HG03066 (cell line): Measurements from ENCODE around the gene WNT5B.
"Not testable (repeated sequence)": the region's sequence is repeated elsewhere in the genome, so short reads cannot be mapped to it uniquely, and the experiment has no call there.

Source experiments
- ATAC-seq: cut with Tn5 transposase; IDR thresholded peaks from one replicate; pipeline ENCODE4 v1.9.1; 2021; ENCODE audit warnings: low read depth; ENCODE audit not compliant: unreplicated experiment

Gene WNT5B

DNA sequence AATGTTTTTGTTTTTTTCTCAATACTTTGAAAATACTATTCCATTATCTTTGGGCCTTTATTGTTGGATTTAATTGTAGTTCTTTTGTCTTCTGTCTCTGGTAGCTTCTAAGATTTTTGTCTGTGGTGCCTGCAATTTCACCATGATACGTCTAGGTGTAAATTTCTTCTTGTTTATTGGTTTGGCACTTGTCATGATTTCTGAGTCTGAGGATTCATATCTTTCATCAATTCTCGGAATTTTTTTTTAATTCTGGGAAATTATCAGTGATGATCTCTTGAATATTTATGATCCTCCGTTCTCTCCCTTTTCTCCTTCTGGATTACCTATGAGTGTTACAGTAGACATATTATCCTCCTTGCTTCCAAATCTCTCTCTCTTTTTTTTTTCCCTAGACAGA is 47.0 kb downstream of the WNT5B start:
- no peak for ATAC-seq

DNA sequence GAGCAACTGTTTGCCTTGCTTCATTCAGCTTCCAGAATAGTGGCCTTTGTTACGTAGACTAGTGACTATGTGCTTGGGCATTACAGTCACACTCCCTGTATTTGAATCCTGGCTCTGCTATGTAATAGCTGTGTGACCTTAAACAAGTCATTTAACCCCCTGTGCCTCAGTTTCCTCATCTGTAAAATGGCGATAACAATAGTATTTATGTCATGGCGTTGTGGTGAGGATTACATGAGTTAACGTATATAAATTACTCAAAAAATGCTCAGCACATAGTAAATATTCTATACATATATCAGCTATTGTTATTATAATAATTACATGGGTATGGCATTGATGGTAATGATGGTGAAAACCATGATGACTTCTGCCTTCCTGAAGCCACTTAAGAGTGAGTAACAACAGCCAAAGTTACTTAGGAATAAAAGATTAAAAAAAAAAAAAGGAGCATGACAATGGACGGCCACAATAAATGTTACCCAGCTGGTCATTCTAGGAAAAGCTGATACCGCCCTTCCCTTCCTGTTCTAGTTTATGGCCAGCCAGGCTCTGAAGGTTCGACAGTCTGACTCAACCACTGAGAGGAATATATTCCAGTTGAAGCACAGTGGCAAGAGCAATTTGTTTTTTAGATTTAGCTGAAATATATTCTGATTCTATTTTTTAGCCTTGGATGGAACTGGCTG is 51.9 kb downstream of the WNT5B start:
- no peak for ATAC-seq

DNA sequence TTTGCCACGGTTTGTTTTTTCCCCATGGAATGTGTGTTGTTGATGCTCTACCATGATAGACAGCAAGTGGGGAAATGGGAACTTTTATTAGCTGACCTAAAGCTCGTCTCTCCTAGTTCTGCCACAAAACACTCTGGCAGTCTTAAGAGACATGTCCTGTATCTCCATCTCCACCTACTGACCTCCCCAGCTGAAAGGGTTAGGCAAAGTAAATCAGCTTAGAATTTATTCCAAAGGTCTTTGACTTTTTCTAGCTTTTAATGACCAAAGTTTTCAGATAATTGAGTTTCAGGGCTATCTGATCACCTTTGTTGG is 52.4 kb downstream of the WNT5B start:
- ATAC-seq = no peak

DNA sequence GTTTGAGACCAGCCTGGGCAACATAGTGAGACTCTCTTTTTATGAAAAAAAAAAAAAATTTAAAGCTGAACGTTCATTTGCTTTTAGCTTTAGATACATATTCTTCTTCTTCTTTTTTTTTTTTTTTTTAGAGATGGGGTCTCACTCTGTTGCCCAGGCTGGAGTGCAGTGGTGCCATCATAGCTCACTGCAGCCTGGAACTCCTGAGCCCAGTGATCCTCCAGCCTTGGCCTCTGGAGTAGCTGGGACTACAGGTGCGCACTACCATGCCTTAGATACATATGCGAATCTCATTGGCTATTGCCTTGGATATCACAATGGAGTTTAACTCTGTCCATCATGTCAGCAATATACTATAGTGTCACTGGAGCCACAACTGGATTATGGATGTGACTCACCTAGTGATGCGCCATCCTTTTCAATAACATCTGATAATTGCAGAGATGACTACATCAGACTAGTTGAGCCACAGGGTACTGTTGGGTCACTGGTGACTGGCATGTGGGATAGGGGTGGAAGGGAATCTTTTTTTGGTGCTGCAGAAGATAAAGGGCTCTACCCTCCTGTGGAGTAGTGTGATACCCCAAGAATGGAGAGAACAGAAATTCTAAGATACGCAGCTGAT is 59.2 kb downstream of the WNT5B start:
- no peak for ATAC-seq

DNA sequence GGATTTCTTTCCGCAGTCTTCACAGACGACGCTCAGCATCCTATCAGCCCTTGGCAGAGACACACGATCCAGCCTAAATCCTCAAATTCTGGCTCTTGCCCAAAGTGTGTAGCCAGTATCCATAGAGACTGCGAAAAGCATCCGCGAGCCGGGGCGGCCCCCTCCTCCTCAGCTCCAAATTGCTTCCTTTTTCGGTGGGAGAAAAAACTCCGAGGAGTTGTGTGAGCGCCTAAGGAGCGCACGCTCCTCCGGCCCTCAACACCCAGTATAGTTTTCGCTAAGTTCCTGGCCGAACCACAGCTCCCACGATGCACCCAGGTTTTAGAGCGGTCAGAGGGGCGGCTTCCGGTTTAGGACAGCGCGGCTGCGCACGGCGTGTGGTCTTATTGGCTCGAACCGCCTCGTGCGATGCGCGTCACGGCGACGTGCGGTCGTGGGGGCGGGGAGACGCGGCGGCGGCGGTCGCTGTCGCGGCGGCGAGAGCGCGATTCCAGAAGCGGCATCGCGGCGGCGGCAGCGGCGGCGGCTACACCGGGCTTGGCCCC is 61.6 kb downstream of the WNT5B start, which contains the start of gene ADIPOR2:
ADIPOR2 (plus strand) TSS at position 493 of the 545 bp plus-strand sequence. CDS start 63,274 bp downstream, outside the sequence.
- peak; percentile 94 for ATAC-seq

DNA sequence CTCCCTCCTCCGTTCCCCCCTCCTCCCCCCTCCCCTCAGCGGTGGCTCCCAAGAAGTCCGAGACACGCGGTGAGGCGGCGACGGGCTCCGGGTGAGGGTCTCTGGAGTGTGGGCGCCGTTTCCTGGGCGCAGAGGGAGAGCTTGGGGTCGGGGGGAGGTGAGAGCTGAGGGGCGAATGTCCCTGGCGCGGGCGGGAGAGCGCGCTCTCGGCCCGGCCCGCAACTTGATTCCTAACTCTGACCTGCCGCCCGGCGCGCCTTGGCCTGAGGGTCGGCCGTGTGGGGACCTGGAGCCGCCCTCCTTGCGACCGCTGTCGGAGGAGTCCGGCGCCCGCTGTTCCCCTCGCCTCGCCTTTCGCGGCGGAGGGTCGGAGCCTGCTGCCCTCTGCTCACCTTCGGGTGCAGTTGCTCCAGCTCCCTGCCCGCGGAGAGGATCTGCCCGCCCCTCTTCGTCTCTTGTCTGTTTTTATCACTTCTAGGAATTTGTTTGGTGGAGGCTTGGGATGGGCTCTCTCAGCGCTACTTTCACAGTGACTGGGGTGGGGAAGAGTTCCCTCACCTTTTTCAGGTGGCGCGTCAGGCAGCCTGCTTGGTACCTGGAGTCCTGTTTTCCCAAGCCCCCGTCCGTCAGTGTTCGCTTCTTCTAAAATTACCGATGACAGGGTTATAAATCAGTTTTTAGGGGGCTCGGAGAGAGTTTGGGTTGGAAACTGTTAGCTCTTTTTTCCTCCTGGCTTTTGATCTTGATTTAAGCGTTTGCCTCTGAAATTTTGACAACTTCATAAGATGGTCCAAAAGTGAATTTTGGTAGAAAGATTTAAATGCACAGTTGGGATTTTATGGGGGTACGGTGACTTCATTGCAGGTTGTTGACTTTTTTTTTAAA is 62.3 kb downstream of the WNT5B start:
- ATAC-seq = peak; percentile 27

DNA sequence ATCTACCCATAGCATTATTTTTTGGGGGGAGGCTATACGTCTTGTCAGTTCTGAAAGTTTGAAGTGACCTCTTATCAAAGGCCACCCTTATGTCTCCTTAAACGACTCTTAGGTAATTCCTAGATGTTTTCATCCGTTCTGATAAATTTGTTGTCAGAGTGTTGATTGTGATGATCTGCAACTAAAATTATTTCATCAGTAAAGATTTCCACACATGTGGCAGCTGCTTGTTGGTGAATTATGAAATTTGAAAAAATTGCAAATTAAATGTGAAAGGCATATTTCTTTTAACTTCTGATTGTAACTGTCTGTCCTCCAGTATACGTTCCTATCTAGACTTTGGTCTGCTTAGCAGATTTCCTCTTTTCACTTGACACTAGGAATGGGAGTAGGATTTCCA is 63.2 kb downstream of the WNT5B start:
- ATAC-seq = no peak

DNA sequence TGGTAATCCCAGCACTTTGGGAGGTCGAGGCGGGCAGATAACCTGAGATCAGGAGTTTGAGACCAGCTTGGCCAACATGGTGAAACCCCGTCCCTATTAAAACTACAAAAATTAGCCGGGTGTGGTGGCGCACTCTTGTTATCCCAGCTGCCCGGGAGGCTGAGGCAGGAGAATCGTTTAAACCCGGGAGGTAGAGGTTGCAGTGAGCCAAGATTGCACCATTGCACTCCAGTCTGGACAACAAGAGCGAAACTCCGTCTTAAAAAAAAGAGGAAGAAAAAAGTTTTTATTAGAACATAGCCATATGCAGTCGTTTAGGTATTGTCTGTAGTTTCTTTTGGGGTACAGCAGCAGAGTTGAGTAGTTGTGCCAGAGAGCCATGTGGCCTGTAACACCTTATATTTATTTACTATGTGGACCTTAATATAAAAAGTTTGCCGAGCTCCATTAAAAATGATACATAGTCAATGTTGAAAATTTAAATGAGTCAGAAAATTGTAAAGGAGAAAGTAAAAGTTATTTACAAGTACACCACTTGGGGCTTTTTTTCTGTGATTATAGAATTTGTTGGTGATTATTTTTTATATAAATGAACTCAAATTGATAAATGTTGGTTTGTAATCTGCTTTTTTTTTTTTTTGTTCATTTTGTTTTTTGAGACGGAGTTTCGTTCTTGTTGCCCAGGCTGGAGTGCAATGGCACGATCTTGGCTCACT is 64.0 kb downstream of the WNT5B start:
- ATAC-seq = no peak

DNA sequence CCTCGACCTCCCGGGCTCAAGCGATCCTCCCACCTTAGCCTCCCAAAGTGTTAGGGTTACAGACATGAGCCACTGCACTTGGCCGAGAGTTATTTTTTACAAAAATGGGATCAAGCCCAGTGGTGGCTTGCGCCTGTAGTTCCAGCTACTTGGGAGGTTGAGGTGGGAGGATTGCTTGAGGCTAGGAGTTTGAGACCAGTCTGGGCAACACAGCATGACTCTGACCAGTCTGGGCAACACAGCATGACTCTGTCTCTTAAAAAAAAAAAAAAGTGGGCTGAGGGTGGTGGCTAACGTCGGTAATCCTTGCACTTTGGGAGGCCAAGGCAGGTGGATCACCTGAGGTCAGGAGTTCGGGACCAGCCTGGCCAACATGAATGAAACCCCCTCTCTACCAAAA is 66.1 kb downstream of the WNT5B start:
- not testable (repeated sequence) for ATAC-seq

DNA sequence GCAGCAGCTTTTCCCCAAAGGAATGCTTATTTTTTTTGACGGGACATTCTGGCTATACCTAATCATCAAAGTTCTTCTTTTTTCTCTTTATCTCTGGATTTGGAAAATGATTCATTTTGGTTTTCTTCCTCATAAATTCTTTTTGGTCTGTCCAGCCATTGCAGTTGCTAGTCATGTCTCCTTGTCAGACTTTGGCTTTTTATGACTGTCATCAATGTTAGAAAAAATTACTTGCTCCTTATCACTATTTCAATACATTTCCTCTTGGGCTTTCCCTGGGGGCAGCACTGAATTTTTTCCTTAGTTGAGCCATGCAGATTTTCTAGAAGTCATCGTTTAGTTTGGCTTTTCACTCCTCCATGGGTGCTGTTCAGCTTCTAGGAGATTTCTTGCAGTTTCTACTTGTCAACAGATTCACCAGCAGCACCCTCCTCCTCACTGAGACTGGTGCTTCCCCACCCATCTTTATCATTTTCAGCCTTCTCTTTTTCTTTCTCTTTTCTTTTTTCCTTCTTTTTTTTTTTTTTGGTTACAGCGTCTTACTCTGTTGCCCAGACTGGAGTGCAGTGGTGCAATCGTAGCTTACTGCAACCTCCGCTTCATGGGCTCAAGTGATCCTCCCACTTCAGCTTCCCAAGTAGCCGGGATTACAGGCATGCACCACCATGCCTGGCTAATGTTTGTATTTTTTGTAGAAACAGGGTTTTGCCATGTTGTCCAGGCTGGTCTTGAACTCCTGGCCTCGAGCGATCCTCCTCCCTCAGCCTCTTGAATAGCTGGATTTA is 67.0 kb downstream of the WNT5B start:
- ATAC-seq = no peak

DNA sequence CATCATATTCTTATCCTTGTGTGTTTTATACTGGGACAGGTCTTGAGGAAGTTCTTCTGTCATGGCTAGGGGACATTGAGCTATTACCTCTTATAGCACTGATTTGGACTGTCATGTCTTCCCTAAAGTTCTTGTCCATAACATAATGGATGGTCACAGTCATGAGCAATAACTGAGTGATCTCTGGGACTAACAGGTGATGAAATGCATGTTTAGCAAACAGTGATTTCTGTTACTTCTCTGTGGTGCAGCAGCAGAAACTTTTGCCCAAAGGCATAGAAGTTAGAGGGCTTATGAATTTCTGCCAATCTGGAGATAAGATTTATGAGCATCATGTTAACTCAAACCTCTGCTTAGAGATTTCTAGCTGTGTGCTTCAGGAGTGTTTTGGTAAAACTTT is 67.8 kb downstream of the WNT5B start:
- ATAC-seq = no peak
